GM12865 (cell line): ENCODE measurements around the gene WDR45.

Experiments
- DNase-seq: peaks from one replicate; pipeline ENCODE4 v3.0.0; 2010; ENCODE audit warnings: low read depth
- H3K4me3 ChIP-seq: 2 replicates; pipeline ENCODE4 v1.5.1; 2011; ENCODE audit warnings: mild to moderate bottlenecking, low read depth, low read length, control low read depth
- TF ChIP-seq, protein P1 (sequence below): IDR thresholded peaks from 2 replicates; pipeline ENCODE4 v1.5.1; 2011; ENCODE audit warnings: low read length, control low read depth, low read depth, inconsistent platforms; ENCODE audit not compliant: insufficient read depth; ENCODE audit errors: missing control alignments

WDR45 gene

DNA sequence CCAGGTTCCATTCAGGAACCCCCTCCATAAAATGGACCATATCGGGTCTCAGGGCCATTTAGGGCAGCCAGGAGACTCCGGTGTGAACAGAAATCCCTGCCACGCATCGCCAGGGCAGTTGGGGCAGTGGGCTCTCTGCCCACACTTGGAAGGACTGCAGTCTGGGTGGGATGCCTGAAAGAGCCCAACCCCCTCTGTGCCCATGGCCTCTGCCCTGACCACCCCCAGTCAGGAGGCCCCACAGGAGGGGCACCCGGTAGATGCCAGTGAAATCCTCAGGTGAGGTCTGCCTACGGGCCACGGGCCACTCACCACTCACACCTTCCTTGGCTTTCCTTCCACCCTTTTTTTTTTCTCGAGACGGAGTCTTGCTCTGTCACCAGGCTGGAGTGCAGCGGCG is 10.6 kb downstream of the WDR45 start:
- no peak for DNase-seq
- TF ChIP-seq, protein P1, sequence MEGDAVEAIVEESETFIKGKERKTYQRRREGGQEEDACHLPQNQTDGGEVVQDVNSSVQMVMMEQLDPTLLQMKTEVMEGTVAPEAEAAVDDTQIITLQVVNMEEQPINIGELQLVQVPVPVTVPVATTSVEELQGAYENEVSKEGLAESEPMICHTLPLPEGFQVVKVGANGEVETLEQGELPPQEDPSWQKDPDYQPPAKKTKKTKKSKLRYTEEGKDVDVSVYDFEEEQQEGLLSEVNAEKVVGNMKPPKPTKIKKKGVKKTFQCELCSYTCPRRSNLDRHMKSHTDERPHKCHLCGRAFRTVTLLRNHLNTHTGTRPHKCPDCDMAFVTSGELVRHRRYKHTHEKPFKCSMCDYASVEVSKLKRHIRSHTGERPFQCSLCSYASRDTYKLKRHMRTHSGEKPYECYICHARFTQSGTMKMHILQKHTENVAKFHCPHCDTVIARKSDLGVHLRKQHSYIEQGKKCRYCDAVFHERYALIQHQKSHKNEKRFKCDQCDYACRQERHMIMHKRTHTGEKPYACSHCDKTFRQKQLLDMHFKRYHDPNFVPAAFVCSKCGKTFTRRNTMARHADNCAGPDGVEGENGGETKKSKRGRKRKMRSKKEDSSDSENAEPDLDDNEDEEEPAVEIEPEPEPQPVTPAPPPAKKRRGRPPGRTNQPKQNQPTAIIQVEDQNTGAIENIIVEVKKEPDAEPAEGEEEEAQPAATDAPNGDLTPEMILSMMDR = no peak

DNA sequence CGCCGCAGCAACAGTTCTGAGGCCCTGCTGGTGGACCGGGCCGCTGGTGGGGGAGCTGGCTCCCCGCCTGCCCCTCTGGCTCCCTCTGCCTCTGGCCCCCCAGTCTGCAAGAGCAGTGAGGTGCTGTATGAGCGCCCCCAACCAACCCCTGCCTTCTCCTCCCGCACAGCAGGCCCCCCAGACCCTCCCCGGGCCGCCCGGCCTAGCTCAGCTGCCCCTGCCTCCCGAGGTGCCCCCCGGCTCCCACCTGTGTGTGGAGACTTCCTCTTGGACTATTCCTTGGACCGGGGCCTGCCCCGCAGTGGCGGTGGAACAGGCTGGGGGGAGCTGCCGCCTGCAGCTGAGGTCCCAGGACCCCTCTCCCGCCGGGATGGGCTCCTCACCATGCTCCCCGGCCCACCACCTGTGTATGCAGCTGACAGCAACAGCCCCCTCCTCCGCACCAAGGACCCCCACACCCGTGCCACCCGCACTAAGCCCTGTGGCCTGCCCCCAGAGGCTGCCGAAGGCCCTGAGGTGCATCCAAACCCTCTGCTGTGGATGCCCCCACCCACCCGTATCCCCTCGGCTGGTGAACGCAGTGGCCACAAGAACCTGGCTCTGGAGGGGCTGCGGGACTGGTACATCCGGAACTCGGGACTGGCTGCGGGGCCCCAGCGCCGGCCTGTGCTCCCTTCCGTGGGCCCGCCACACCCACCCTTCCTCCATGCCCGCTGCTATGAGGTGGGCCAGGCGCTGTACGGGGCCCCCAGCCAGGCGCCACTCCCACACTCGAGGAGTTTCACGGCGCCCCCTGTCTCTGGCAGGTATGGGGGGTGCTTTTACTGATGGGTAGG is 12.2 kb downstream of the WDR45 start:
- TF ChIP-seq, protein P1 = no peak
- no peak overlapping the region for H3K4me3 ChIP-seq
- DNase-seq = no peak

More for the DNA sequence above, 10.6 kb downstream of the WDR45 start:
- no peak overlapping the region for H3K4me3 ChIP-seq

DNA sequence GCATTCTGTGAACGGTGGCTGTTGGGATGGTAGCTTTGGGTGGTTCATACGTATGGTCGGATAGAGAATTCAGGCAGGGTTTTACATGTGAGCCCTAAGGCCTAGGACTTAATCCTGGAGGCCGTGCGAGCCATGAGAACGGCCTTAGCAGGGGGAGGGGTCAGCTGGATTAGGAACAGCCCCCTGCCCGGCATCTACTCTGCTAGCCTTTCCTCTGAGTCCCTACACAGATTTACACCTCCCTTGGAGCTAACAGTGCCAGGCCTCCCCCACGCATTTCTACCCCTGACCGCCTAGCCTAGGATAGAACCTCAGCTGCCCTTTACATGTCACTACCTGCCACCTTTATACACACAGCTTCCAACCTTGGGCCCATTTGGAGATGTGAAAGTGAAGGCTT is 13.0 kb downstream of the WDR45 start:
- no peak overlapping the region for H3K4me3 ChIP-seq
- no peak for DNase-seq
- TF ChIP-seq, protein P1 = no peak

DNA sequence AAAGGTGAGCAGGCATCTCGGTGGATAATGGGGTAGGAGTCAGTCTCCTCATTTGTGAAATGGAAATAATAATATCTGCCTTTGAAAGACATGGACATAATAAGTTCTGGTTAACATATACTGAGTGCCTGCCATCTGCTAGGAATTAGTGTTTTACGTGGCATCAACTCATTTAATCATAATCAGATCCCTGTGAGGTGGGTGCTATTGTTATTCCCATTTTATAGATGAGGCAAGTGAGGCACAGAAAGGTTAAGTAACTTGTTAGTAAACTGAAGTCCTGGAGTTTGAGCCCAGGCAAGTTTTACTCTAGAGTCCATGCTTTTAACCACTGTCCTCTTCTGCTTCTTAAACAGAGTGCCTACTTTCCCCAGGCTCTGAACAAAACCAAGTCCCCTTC is 13.4 kb downstream of the WDR45 start:
- H3K4me3 ChIP-seq = no peak overlapping the region
- TF ChIP-seq, protein P1 = no peak
- DNase-seq = no peak

DNA sequence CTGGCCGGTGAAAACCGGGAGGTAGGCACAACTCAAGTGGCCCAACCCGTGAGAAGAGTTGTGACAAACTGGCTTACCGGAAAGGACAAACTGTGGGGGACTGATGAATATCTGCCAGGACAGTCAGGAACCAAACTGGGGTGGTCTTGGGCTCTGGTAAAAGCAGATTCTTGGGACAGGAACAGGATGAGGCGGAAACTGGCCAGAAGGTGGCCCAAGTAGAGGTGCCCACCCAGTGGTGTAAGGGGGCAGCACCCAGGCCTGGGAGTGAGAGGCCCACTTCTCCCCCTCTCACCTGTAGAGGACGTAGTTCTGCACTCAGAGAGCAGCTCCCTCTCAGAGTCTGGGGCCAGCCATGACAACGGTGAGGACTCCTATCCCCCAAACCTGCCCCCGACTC is 15.0 kb downstream of the WDR45 start:
- no peak overlapping the region for H3K4me3 ChIP-seq
- DNase-seq = no peak
- TF ChIP-seq, protein P1 = no peak

DNA sequence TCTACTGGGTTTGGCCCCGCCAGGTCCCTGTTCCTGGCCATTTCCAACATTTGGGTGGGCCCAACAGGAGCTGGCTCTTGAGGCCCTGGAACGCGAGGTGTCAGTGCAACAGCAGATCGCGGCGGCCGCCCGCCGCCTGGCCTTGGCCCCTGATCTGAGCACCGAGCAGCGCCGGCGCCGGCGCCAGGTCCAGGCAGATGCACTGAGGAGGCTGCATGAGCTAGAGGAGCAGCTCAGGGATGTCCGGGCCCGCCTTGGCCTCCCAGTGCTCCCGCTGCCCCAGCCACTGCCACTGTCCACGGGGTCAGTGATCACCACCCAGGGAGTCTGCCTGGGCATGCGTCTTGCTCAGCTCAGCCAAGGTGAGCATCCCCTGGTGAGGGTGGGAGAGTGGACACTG is 15.4 kb downstream of the WDR45 start:
- TF ChIP-seq, protein P1 = no peak
- no peak overlapping the region for H3K4me3 ChIP-seq
- no peak for DNase-seq

DNA sequence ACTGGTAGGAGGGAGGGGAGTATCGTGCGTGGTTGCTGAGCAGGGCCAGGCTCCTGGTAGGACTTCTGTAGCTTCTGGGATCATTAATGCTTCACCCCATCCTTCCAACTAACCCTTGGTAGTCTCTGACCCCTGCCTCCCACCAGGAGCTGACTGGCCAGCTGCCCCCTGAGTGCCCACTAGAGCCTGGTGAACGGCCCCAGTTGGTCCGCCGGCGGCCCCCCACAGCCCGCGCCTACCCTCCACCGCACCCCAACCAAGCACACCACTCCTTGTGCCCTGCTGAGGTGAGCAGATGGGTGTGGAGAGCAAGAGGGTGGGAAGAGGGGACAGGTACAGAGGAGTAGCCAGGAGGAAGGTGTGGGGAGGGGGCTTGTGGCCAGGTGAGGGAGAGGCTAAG is 16.0 kb downstream of the WDR45 start:
- DNase-seq = no peak
- no peak overlapping the region for H3K4me3 ChIP-seq
- TF ChIP-seq, protein P1 = no peak
